HG03196 (cell line): ENCODE data around the gene LYVE1.

ENCODE experiments used
- ATAC-seq: cut with Tn5 transposase; IDR thresholded peaks from one replicate; pipeline ENCODE4 v1.9.1; 2021; ENCODE audit not compliant: unreplicated experiment

Gene LYVE1

DNA sequence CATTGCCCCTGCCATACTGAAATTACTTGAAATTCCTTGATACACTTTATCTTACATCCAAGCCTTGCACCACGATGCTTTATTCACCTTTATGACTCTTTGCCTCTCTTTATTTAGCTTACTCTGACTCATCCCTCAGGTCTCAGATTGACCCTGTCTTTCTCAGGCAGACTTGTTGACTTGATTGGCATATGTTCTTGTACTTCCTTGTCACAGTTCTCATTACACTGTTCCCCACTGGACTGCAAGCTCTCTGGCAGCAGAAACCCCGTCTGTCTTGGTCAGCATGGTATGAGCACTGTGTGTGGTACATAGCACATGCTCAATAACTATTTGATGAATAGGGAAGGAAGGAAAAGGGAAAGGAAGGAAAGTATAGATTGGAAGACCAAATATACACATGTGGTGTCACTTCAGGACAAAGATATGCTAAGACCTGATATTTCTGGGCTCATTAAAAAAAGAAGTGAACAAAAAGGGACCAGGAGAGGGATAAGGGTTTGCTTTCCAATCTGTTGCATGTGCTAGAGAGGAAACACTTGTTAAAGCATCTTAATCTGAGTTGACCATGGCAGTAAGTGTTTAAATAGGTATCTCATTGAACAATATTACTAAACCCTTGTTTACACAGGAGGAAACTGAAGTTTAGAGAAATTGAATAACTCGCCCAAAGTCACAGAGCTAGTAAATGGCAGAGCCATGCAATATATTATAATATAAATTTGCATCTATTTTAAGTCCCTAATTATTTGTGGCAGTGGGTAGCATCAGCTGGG lies 7.2 kb downstream of the LYVE1 start:
- ATAC-seq, result no peak

- ATAC-seq, result no peak
These were observed 10.2 kb downstream of the LYVE1 start for GRCh38 chr11:10558288-10558687.

DNA sequence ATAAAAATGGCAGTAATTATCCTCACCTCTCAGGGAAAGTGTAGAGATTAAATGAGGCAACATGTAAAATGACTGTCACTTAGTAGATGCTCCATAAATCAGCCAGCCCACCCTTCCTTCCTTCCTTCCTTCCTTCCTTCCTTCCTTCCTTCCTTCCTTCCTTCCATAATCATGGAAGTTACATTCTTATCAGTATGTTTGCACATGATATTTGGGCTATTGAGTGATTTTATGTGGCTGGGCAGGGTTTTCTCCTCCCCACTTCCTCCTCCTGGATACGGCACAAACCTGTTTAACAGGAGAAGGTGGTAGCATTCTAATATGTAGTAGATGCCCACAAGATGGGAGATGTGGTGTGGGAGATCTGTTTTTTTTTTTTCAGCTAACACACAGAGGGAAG lies 11.9 kb downstream of the LYVE1 start:
- no peak for ATAC-seq

DNA sequence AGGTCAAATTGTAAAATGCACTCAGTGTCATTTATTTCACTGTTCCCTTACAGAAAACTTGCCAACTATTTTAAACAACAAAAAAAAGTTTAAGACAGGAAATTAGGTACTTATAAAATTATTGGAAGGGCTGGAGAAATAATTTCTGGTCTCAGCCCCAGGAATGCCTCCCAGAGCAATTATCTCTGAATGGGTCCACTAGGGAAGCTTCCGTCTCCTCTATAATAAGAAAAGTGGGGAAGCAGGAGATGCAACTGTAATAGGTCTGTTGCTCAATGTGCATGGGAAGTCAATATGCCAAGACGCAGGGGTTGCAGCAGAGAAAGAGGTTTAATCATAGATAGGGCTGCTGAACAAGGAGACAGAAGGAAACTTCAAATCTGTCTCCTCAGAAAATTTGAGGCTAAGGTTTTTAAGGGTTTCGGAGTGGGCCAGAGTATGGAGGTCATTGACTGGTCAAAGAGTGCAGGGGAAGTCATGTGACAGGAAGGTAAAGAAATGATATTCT lies 16.6 kb downstream of the LYVE1 start:
- no peak for ATAC-seq

- ATAC-seq, result no peak
These were observed 17.2 kb downstream of the LYVE1 start for GRCh38 chr11:10551290-10551592.

GRCh38 chr11:10550503-10551289 lies 17.8 kb downstream of the LYVE1 start:
- ATAC-seq, result no peak

GRCh38 chr11:10544491-10545465 lies 23.7 kb downstream of the LYVE1 start:
- no peak for ATAC-seq

DNA sequence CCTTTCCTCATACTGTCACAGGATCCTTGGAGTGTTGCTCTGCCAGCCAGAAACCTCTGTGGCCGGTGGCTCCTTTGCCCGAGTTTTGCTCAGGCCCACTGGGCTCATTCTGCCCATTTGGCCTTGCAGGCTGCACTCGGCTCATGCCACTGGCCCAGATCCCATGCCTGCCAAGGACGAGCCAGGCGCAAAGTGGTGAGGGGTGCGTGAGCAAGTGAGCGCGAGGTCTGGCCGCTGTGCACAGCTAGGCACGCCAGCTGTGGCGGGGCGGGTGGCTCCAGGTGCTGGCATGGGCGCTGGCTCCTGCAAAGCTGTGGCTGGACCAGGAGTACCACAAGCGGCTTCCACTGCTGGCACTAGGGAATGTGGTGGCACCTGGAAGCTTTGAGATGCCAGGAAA lies 24.7 kb downstream of the LYVE1 start:
- no peak for ATAC-seq

- ATAC-seq, result no peak
These were observed 25.7 kb downstream of the LYVE1 start for GRCh38 chr11:10542776-10543175.

- no peak for ATAC-seq
These were observed 26.9 kb downstream of the LYVE1 start for GRCh38 chr11:10541561-10541930.

- ATAC-seq, result peak; percentile 99
These were observed 27.4 kb downstream of the LYVE1 start, which contains the start of gene RNF141 for GRCh38 chr11:10540915-10541560. RNF141 (minus strand) TSS chr11:10541187; CDS start chr11:10534158, 7,029 bp downstream.

DNA sequence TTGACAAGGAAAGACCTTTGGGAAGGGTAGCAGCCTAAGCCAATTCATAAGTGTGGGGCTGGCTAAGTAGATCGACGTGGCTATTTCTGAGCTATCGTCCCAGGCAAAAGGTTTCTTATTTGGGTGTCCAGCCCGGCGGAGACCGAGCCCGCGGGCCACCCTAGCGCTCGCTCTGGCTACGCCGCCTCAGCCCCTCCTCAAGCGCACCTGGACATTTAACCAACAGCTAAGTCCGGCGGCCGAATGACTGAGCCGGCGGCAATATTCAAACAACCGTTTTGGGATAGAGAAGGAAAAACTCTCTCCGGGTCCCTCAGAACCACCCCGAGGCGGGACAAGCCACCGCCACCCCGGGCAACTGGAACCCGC lies 27.9 kb downstream of the LYVE1 start:
- ATAC-seq, result peak; percentile 22

GRCh38 chr11:10539339-10539738 lies 29.1 kb downstream of the LYVE1 start:
- no peak for ATAC-seq

GRCh38 chr11:10538924-10539323 lies 29.5 kb downstream of the LYVE1 start:
- no peak for ATAC-seq

- ATAC-seq, result no peak
These were observed 30.9 kb downstream of the LYVE1 start for GRCh38 chr11:10537600-10537999.

- ATAC-seq, result no peak
These were observed 34.1 kb downstream of the LYVE1 start for GRCh38 chr11:10534316-10534715.

GRCh38 chr11:10533323-10533722 lies 35.1 kb downstream of the LYVE1 start:
- no peak for ATAC-seq

DNA sequence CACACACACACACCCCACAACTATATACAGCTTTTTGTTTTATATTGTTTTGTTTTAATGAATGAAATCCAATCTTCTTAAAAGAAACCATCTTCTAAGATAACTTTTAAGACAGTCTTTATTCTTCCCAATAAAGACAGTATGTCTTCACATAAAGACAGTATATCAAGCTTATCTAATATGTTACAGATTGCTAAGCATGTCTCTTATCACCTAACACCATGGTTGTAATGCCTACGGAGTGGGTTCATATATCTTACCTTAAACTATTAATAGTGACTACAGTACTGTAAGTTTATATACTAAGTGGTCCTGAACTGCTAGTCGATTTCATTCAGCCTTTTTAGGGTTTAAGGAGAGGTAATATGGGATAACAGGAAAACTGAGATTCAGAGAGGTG lies 35.9 kb downstream of the LYVE1 start:
- no peak for ATAC-seq

DNA sequence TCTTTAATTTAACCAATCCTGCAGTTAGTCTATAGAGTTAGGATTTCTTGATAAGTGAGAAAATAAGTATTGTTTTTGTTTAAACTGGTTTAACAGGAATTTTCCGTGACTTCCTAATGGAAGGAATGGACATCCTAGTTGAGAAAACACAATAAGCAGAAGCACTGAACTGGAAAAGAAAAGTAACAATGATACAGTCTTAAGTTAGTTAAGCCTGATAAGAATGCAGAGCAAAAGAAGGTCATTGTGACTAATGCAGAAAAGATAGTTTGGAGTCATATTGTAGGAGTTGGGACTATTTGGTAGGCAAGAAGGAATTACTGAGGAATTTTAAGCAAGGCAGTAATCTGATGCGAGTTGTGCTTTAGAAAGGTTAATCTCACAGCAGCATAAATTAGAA lies 39.2 kb downstream of the LYVE1 start:
- no peak for ATAC-seq

DNA sequence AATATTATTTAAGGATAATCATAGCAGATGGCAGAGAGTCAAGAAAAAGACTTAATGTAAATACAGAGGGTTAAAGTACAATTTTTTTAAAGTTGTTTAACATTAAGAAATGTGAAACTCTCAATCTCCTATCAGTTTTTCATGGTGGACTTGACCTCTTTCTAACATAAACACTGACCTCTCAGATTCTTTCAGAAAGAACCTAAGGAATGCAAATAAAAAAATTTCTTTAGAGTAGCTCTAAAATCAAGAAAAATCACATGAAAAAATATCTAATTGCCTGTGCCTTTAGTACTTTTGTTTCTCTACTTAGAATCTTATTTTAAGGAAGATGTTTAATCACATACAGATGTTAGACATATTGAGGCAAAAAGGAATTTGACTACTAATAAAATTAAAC lies 40.3 kb downstream of the LYVE1 start:
- ATAC-seq, result no peak
